Keratinocyte (primary cell): Measurements from ENCODE around the gene PRKCH. TPM values are rescaled to one million over a fixed set of nuclear protein-coding genes. Genes with fewer than 3 reads are reported as not detected.

Experiments
- DNase-seq: peaks from one replicate; pipeline ENCODE4 v3.0.0-alpha.2; 2011; ENCODE audit warnings: low read depth, missing footprints, low spot score
- FAIRE-seq: peaks from 2 replicates; lab custom pipeline; 2011; peaks lifted over from hg19 to GRCh38; lab: Jason Lieb, UNC
- H2AFZ ChIP-seq: 2 replicates; pipeline ENCODE4 v1.6.0; 2012; ENCODE audit warnings: low read length, control low read depth, inconsistent platforms; ENCODE audit not compliant: control insufficient read depth
- H3K27ac ChIP-seq: 2 replicates; pipeline ENCODE4 v1.5.1; 2011; ENCODE audit warnings: low read length; ENCODE audit not compliant: control insufficient read depth, insufficient read depth
- H3K27me3 ChIP-seq: 3 replicates; pipeline ENCODE4 v1.6.0; 2011; ENCODE audit warnings: low read length; ENCODE audit not compliant: control insufficient read depth, insufficient read depth; ENCODE audit errors: extremely low read depth
- H3K36me3 ChIP-seq, 2 experiments: 2 replicates in 1 of 2; 3 replicates in 1 of 2; pipeline ENCODE4 v1.5.1; 2011; ENCODE audit warnings: low read length in 2 of 2, mild to moderate bottlenecking in 1 of 2; ENCODE audit not compliant: control insufficient read depth in 2 of 2, insufficient read depth in 2 of 2; ENCODE audit errors: extremely low read depth in 1 of 2
- H3K4me1 ChIP-seq: 3 replicates; pipeline ENCODE4 v1.5.1; 2011; ENCODE audit warnings: low read length; ENCODE audit not compliant: control insufficient read depth, insufficient read depth; ENCODE audit errors: extremely low read depth
- H3K4me2 ChIP-seq: 3 replicates; pipeline ENCODE4 v1.6.0; 2011; ENCODE audit warnings: low read depth, low read length; ENCODE audit not compliant: control insufficient read depth, insufficient read depth; ENCODE audit errors: extremely low read depth
- H3K4me3 ChIP-seq, 3 experiments: fragments of 200-600 bp in 1 of 3; sonication (generic) in 1 of 3; 2 replicates in 2 of 3; 3 replicates in 1 of 3; pipeline ENCODE4 v1.5.1; 2011 to 2016; ENCODE audit warnings: low read length in 3 of 3, mild to moderate bottlenecking in 3 of 3, control low read depth in 2 of 3, inconsistent platforms in 1 of 3, low read depth in 1 of 3, mixed read lengths in 1 of 3, mixed run types in 1 of 3, moderate library complexity in 1 of 3; ENCODE audit not compliant: control insufficient read depth in 2 of 3, insufficient read depth in 2 of 3; ENCODE audit errors: extremely low read depth in 1 of 3
- H3K79me2 ChIP-seq: 2 replicates; pipeline ENCODE4 v1.6.0; 2012; ENCODE audit warnings: low read length; ENCODE audit not compliant: control insufficient read depth, insufficient read depth
- H3K9ac ChIP-seq: 3 replicates; pipeline ENCODE4 v1.6.0; 2011; ENCODE audit warnings: low read length; ENCODE audit not compliant: control insufficient read depth, insufficient read depth; ENCODE audit errors: extremely low read depth
- H3K9me1 ChIP-seq: 3 replicates; pipeline ENCODE4 v1.6.0; 2011; ENCODE audit warnings: low read length; ENCODE audit not compliant: control insufficient read depth, insufficient read depth; ENCODE audit errors: extremely low read depth
- H3K9me3 ChIP-seq: 2 replicates; pipeline ENCODE4 v1.5.1; 2012; ENCODE audit warnings: low read depth, low read length; ENCODE audit not compliant: control insufficient read depth
- H4K20me1 ChIP-seq: 3 replicates; pipeline ENCODE4 v1.6.0; 2011; ENCODE audit warnings: low read length; ENCODE audit not compliant: control insufficient read depth, insufficient read depth; ENCODE audit errors: extremely low read depth
- EZH2 ChIP-seq: IDR thresholded peaks from one replicate; pipeline ENCODE4 v1.6.1; 2012; ENCODE audit warnings: inconsistent platforms, mild to moderate bottlenecking, low read length, moderate library complexity
- dilution Hi-C: fragments of 300-500 bp; cut with MboI; formaldehyde crosslinking; loops from one replicate; pipeline ENCODE4 v1.7.0; 2020; ENCODE audit warnings: low sequenced_read_pairs; ENCODE audit not compliant: extremely low pct_ligation_motif_present
- polyA plus RNA-seq, 5 experiments: library from polyadenylated mRNA; depleted of rRNA in 3 of 5; stranded (reverse) in 3 of 5; stranded (forward) in 1 of 5; unstranded in 1 of 5; fragments of >200 nt; gene quantifications; 1 replicate in 1 of 5; 2 replicates in 3 of 5; 3 replicates in 1 of 5; pipeline versions ENCODE4 v1.2.1 to v1.2.3, GENCODE V29; 2011 to 2012; ENCODE audit warnings: missing spikeins in 2 of 5, low read depth in 1 of 5, low replicate concordance in 1 of 5
- TF ChIP-seq, protein P1 (sequence below), 3 experiments: IDR thresholded peaks in 1 of 3; conservative IDR thresholded peaks in 1 of 3; optimal IDR thresholded peaks in 1 of 3; 2 replicates in 2 of 3; 3 replicates in 1 of 3; pipeline versions ENCODE3 to v1.5.1; 2011; ENCODE audit warnings: low read length in 3 of 3, mild to moderate bottlenecking in 3 of 3, moderate library complexity in 2 of 3, control low read depth in 1 of 3, inconsistent platforms in 1 of 3; ENCODE audit not compliant: insufficient read depth in 2 of 3; ENCODE audit errors: extremely low read depth in 1 of 3

Gene PRKCH
- polyA plus RNA-seq, 1 donor (not counting 4 experiments of a cell fraction or from before 2014, with no cell fraction given): 13.7 TPM

- Histone ChIP-seq H3K9ac (peak overlapping the region; percentile 81), H3K9me3 (no peaks in the 10 kb centered on the region), H3K27ac (peak overlapping the region; percentile 83), H3K27me3 (no peaks in the 10 kb centered on the region), H3K9me1 (no peaks in the 10 kb centered on the region), H4K20me1 (peaks cover 5% of the 10 kb centered on the region), H3K4me1 (peaks cover 22% of the 10 kb centered on the region), H3K79me2 (peaks cover 20% of the 10 kb centered on the region), H3K36me3 (no peaks in the 10 kb centered on the region), H3K4me3 (peak overlapping the region; percentile 62 to 82 (median 80)), H2AFZ (peak overlapping the region; percentile 65), H3K4me2 (peak overlapping the region; percentile 99)
- dilution Hi-C loops: no loop called here
- TF ChIP-seq, protein P1, sequence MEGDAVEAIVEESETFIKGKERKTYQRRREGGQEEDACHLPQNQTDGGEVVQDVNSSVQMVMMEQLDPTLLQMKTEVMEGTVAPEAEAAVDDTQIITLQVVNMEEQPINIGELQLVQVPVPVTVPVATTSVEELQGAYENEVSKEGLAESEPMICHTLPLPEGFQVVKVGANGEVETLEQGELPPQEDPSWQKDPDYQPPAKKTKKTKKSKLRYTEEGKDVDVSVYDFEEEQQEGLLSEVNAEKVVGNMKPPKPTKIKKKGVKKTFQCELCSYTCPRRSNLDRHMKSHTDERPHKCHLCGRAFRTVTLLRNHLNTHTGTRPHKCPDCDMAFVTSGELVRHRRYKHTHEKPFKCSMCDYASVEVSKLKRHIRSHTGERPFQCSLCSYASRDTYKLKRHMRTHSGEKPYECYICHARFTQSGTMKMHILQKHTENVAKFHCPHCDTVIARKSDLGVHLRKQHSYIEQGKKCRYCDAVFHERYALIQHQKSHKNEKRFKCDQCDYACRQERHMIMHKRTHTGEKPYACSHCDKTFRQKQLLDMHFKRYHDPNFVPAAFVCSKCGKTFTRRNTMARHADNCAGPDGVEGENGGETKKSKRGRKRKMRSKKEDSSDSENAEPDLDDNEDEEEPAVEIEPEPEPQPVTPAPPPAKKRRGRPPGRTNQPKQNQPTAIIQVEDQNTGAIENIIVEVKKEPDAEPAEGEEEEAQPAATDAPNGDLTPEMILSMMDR (optimal IDR thresholded peaks at IDR 0.05 in 1 of 3, IDR thresholded peaks at IDR 0.05 in 1 of 3, conservative IDR thresholded peaks at IDR 0.05 in 1 of 3; ENCODE audit: extremely low read depth in 1 of 3, insufficient read depth in 2 of 3, low read length in 3 of 3): no peak
- no peak for TF ChIP-seq EZH2
- no peak for DNase-seq
- FAIRE-seq: no peak
Measured at GRCh38 chr14:61280092-61280525, 41.3 kb upstream of the PRKCH start.

DNA sequence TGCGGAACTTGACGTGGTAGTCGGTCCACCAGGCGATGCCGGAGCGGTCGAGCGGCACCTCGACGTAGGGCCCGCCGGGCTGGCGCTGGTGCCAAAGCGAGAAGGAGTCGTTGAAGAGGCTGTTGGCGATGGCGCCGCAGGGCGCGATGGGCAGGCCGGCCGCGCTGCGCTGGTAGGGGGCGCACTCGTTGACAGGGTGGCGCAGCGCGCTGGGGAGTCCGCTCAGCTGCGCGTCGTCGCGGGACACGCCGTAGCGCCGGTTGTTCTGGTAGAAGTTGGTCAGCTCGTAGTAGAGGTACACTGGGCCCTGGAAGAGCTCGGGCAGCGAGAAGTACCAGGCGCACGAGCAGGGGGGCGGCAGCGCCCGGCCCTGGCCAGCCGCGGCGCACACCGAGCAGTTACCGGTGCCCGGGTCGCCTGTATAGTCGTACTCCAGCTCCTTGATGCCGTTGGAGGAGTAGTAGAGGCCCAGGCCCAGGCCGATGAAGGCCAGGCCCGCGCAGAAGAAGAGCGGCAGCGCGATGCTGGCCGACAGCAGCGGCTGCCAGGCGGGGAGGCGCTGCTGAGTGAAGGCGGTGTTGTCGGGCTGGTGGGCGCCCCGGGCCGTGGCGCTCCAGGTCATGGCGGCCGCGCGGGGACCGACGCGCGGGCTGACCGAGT, 40.7 kb upstream of the PRKCH start:
- Histone ChIP-seq H2AFZ (peak overlapping the region; percentile 65), H3K4me2 (peak overlapping the region; percentile 99), H3K4me3 (peak overlapping the region; percentile 62 to 82 (median 80)), H3K27ac (peak overlapping the region; percentile 83), H3K36me3 (no peaks in the 10 kb centered on the region), H3K4me1 (peaks cover 24% of the 10 kb centered on the region), H4K20me1 (peaks cover 5% of the 10 kb centered on the region), H3K27me3 (no peaks in the 10 kb centered on the region), H3K9me1 (no peaks in the 10 kb centered on the region), H3K9me3 (no peaks in the 10 kb centered on the region), H3K79me2 (peaks cover 20% of the 10 kb centered on the region), H3K9ac (peak overlapping the region; percentile 81)
- DNase-seq (no peak), FAIRE-seq (no peak)
- dilution Hi-C loops: no loop called here
- TF ChIP-seq, protein P1 (optimal IDR thresholded peaks at IDR 0.05 in 1 of 3, IDR thresholded peaks at IDR 0.05 in 1 of 3, conservative IDR thresholded peaks at IDR 0.05 in 1 of 3; ENCODE audit: extremely low read depth in 1 of 3, insufficient read depth in 2 of 3, low read length in 3 of 3): peak in 2 of 3 experiments; percentile 61 to 89
- TF ChIP-seq EZH2: no peak
